MM.1S (cell line): ENCODE results near the gene NKIRAS1.

Experiments
- EZH2 ChIP-seq: fragments of 300-600 bp; sonication (generic); optimal IDR thresholded peaks from 2 replicates; pipeline ENCODE3; 2017; ENCODE audit warnings: low read depth, mild to moderate bottlenecking, antibody characterized with exemption, low read length, mixed read lengths
- TF ChIP-seq, protein P1 (sequence below): fragments of 300-600 bp; sonication (generic); IDR thresholded peaks from 2 replicates; pipeline ENCODE4 v1.5.1; 2016; ENCODE audit warnings: antibody characterized with exemption, low read length, mixed read lengths

DNA sequence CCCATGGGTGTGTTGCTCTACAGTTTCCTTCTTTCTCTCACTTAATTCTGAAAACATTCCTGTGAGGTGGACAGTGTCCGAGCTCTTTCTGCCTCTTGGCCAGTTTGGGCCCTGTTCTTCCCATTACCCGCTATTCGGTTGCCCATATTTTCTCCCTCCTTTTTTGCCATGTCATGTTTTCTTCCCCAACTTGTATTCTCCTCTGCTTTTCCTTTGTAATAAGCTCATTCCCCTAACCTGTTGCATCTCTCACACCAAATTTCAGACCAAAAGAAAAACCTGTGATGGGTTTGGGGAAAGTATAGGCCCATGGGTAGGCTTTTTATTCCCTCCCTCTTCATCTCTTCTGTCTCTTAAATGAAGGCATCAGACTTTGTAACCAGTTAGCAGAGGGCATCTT lies 30.5 kb downstream of the NKIRAS1 start:
- TF ChIP-seq, protein P1, sequence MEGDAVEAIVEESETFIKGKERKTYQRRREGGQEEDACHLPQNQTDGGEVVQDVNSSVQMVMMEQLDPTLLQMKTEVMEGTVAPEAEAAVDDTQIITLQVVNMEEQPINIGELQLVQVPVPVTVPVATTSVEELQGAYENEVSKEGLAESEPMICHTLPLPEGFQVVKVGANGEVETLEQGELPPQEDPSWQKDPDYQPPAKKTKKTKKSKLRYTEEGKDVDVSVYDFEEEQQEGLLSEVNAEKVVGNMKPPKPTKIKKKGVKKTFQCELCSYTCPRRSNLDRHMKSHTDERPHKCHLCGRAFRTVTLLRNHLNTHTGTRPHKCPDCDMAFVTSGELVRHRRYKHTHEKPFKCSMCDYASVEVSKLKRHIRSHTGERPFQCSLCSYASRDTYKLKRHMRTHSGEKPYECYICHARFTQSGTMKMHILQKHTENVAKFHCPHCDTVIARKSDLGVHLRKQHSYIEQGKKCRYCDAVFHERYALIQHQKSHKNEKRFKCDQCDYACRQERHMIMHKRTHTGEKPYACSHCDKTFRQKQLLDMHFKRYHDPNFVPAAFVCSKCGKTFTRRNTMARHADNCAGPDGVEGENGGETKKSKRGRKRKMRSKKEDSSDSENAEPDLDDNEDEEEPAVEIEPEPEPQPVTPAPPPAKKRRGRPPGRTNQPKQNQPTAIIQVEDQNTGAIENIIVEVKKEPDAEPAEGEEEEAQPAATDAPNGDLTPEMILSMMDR, result no peak
- TF ChIP-seq EZH2, result no peak
